H1 (cell line): ENCODE data around the gene SHISAL2B. TPM values are rescaled to one million over a fixed set of nuclear protein-coding genes. Genes with fewer than 3 reads are reported as not detected.

Experiments used
- CTCF ChIA-PET: fragments of 300-600 bp; sonication (Branson Sonifier 250); formaldehyde crosslinking; loops from one replicate; lab custom pipeline; 2021; ENCODE audit not compliant: partially characterized antibody; lab: Charles Lee
- POLR2A ChIA-PET: fragments of 300-600 bp; sonication (Branson Sonifier 250); formaldehyde crosslinking; loops from one replicate; lab custom pipeline; 2021; ENCODE audit warnings: inconsistent platforms; ENCODE audit not compliant: partially characterized antibody; lab: Charles Lee
- DNase-seq, 2 experiments: peaks; one replicate each; pipeline versions ENCODE4 v3.0.0 to v3.0.0-alpha.2; 2010 to 2022; ENCODE audit warnings: low spot score in 2 of 2, low read depth in 1 of 2, mixed read lengths in 1 of 2
- FAIRE-seq: peaks from 2 replicates; lab custom pipeline; 2011; peaks lifted over from hg19 to GRCh38; lab: Jason Lieb, UNC
- H2AFZ ChIP-seq: 2 replicates; pipeline ENCODE4 v1.8.1; 2012; ENCODE audit warnings: low read length, inconsistent platforms
- H2AK5ac ChIP-seq: 2 replicates; pipeline ENCODE4 v1.6.1; 2013; ENCODE audit warnings: low read depth, low read length
- H2BK120ac ChIP-seq: replicated peaks from 2 replicates; pipeline ENCODE3; 2013; ENCODE audit warnings: low read depth, low read length, inconsistent platforms
- H2BK12ac ChIP-seq: 2 replicates; pipeline ENCODE4 v1.6.1; 2013; ENCODE audit warnings: low read depth, low read length
- H2BK15ac ChIP-seq: 2 replicates; pipeline ENCODE4 v1.6.1; 2013; ENCODE audit warnings: low read length
- H2BK20ac ChIP-seq: 2 replicates; pipeline ENCODE4 v1.6.1; 2013; ENCODE audit warnings: low read length
- H2BK5ac ChIP-seq: 2 replicates; pipeline ENCODE4 v1.6.1; 2013; ENCODE audit warnings: low read depth, low read length
- H3K14ac ChIP-seq: 2 replicates; pipeline ENCODE4 v1.6.1; 2013; ENCODE audit warnings: inconsistent platforms; ENCODE audit not compliant: insufficient read length
- H3K18ac ChIP-seq: 2 replicates; pipeline ENCODE4 v1.6.1; 2013; ENCODE audit warnings: low read length; ENCODE audit errors: extremely low read depth
- H3K23ac ChIP-seq: 2 replicates; pipeline ENCODE4 v1.6.1; 2013; ENCODE audit warnings: inconsistent platforms; ENCODE audit not compliant: insufficient read length
- H3K23me2 ChIP-seq: 2 replicates; pipeline ENCODE4 v1.6.1; 2013; ENCODE audit warnings: low read depth, low read length
- H3K27ac ChIP-seq: 2 replicates; pipeline ENCODE4 v1.6.1; 2011; ENCODE audit warnings: low read depth, low read length, inconsistent platforms
- H3K27me3 ChIP-seq, 4 experiments: replicated peaks in 1 of 4; 1 replicate in 1 of 4; 2 replicates in 3 of 4; pipeline versions ENCODE4 v1.6.1 to v1.8.1; 2011 to 2013; ENCODE audit warnings: low read length in 3 of 4, mild to moderate bottlenecking in 3 of 4, inconsistent platforms in 2 of 4, mixed read lengths in 2 of 4, moderate library complexity in 1 of 4; ENCODE audit not compliant: control insufficient read depth in 3 of 4, insufficient read depth in 3 of 4; ENCODE audit errors: extremely low read depth in 1 of 4
- H3K36me3 ChIP-seq, 4 experiments: 2 replicates each; pipeline versions ENCODE4 v1.6.1 to v1.8.1; 2011 to 2013; ENCODE audit warnings: mild to moderate bottlenecking in 4 of 4, low read length in 3 of 4, moderate library complexity in 2 of 4, control low read depth in 1 of 4, inconsistent platforms in 1 of 4; ENCODE audit not compliant: insufficient read depth in 4 of 4, control insufficient read depth in 2 of 4
- H3K4ac ChIP-seq: replicated peaks from 2 replicates; pipeline ENCODE3; 2013; ENCODE audit warnings: low read length, low read depth, mixed read lengths, inconsistent platforms; ENCODE audit not compliant: insufficient read length
- H3K4me1 ChIP-seq, 4 experiments: replicated peaks in 1 of 4; 1 replicate in 1 of 4; 2 replicates in 3 of 4; pipeline versions ENCODE4 v1.6.1 to v1.8.1; 2011 to 2013; ENCODE audit warnings: low read length in 3 of 4, inconsistent platforms in 2 of 4, mixed read lengths in 1 of 4; ENCODE audit not compliant: insufficient read depth in 4 of 4, control insufficient read depth in 3 of 4
- H3K4me2 ChIP-seq, 2 experiments: 2 replicates each; pipeline versions ENCODE4 v1.6.1 to v1.8.1; 2011 to 2013; ENCODE audit warnings: low read depth in 2 of 2, low read length in 2 of 2, control low read depth in 1 of 2, inconsistent platforms in 1 of 2, mild to moderate bottlenecking in 1 of 2; ENCODE audit not compliant: insufficient read depth in 1 of 2
- H3K4me3 ChIP-seq, 4 experiments: fragments of 200-600, 300-600 bp in 1 of 4; sonication (generic), shearing (Covaris generic), sonication (Bioruptor Twin) in 1 of 4; 2 replicates each; pipeline versions ENCODE4 v1.5.1 to v1.8.1; 2011 to 2016; ENCODE audit warnings: low read length in 4 of 4, low read depth in 3 of 4, control low read depth in 2 of 4, inconsistent platforms in 2 of 4, mild to moderate bottlenecking in 2 of 4, mixed read lengths in 1 of 4, moderate library complexity in 1 of 4; ENCODE audit not compliant: insufficient read depth in 2 of 4; ENCODE audit errors: extremely low read depth in 1 of 4
- H3K56ac ChIP-seq: replicated peaks from 2 replicates; pipeline ENCODE3; 2013; ENCODE audit warnings: low read depth, mild to moderate bottlenecking, mixed read lengths, low read length, inconsistent platforms; ENCODE audit not compliant: insufficient read length
- H3K79me1 ChIP-seq: 2 replicates; pipeline ENCODE4 v1.6.1; 2013; ENCODE audit warnings: low read depth, low read length, control low read depth
- H3K79me2 ChIP-seq, 2 experiments: 2 replicates each; pipeline versions ENCODE4 v1.6.1 to v1.8.1; 2012 to 2013; ENCODE audit warnings: low read length in 2 of 2, mild to moderate bottlenecking in 2 of 2, inconsistent platforms in 1 of 2; ENCODE audit not compliant: insufficient read depth in 2 of 2, control insufficient read depth in 1 of 2
- H3K9ac ChIP-seq, 4 experiments: replicated peaks in 1 of 4; 1 replicate in 1 of 4; 2 replicates in 3 of 4; pipeline versions ENCODE4 v1.6.1 to v1.8.1; 2011 to 2013; ENCODE audit warnings: low read depth in 3 of 4, low read length in 3 of 4, control low read depth in 2 of 4, mild to moderate bottlenecking in 2 of 4, moderate library complexity in 2 of 4, inconsistent platforms in 1 of 4; ENCODE audit errors: extremely low read depth in 1 of 4
- H3K9me3 ChIP-seq, 2 experiments: 2 replicates each; pipeline versions ENCODE4 v1.6.1 to v1.8.1; 2012 to 2013; ENCODE audit warnings: mild to moderate bottlenecking in 2 of 2, moderate library complexity in 2 of 2, control low read depth in 1 of 2, inconsistent platforms in 1 of 2, low read depth in 1 of 2, low read length in 1 of 2, mixed read lengths in 1 of 2; ENCODE audit not compliant: insufficient read depth in 2 of 2
- H4K20me1 ChIP-seq, 2 experiments: replicated peaks in 1 of 2; 2 replicates each; pipeline versions ENCODE3 to v1.8.1; 2011 to 2013; ENCODE audit warnings: inconsistent platforms in 2 of 2, low read length in 2 of 2, mild to moderate bottlenecking in 1 of 2; ENCODE audit not compliant: insufficient read depth in 2 of 2, control insufficient read depth in 1 of 2
- H4K5ac ChIP-seq: 2 replicates; pipeline ENCODE4 v1.6.1; 2013; ENCODE audit warnings: low read length, low read depth, mixed read lengths, inconsistent platforms; ENCODE audit not compliant: insufficient read length
- H4K8ac ChIP-seq: 2 replicates; pipeline ENCODE4 v1.8.0; 2013; ENCODE audit warnings: mild to moderate bottlenecking, moderate library complexity, low read length, inconsistent platforms; ENCODE audit not compliant: insufficient read depth; ENCODE audit errors: extremely low read depth
- H4K91ac ChIP-seq: replicated peaks from 2 replicates; pipeline ENCODE3; 2013; ENCODE audit warnings: low read length, mixed read lengths, inconsistent platforms; ENCODE audit not compliant: insufficient read length
- CHD1 ChIP-seq: IDR thresholded peaks from 2 replicates; pipeline ENCODE4 v1.6.1; 2012; ENCODE audit warnings: low read depth, low read length, improper control_type of control experiment
- CHD2 ChIP-seq: IDR thresholded peaks from 2 replicates; pipeline ENCODE4 v1.6.1; 2012; ENCODE audit warnings: low read length, improper control_type of control experiment
- EZH2 ChIP-seq: fragments of 200-600 bp; sonication (generic); IDR thresholded peaks from 2 replicates; pipeline ENCODE4 v1.7.1; 2012; ENCODE audit warnings: low read depth, mild to moderate bottlenecking, moderate library complexity, low read length, inconsistent platforms; ENCODE audit not compliant: severe bottlenecking
- KDM5A ChIP-seq: fragments of 200-600 bp; IDR thresholded peaks from 2 replicates; pipeline ENCODE4 v1.7.1; 2012; ENCODE audit warnings: mild to moderate bottlenecking, low read length, inconsistent platforms, mixed read lengths
- MAFK ChIP-seq: IDR thresholded peaks from 2 replicates; pipeline ENCODE4 v1.6.1; 2012; ENCODE audit warnings: low read depth, mild to moderate bottlenecking, improper control_type of control experiment, low read length
- NANOG ChIP-seq: IDR thresholded peaks from 2 replicates; pipeline ENCODE4 v1.6.1; 2011; ENCODE audit warnings: low read length, low read depth, mild to moderate bottlenecking, inconsistent platforms; ENCODE audit not compliant: insufficient read depth, poor library complexity, severe bottlenecking
- SIRT6 ChIP-seq: IDR thresholded peaks from one replicate; pipeline ENCODE4 v1.7.1; 2012; ENCODE audit warnings: low read length, inconsistent platforms
- SRF ChIP-seq: IDR thresholded peaks from 2 replicates; pipeline ENCODE4 v1.6.1; 2011; ENCODE audit warnings: mild to moderate bottlenecking, low read depth, low read length, moderate library complexity
- TAF7 ChIP-seq: optimal IDR thresholded peaks from 2 replicates; pipeline ENCODE3; 2011; ENCODE audit warnings: low read depth, mild to moderate bottlenecking, inconsistent platforms, low read length, moderate library complexity, borderline replicate concordance
- TCF12 ChIP-seq: IDR thresholded peaks from 2 replicates; pipeline ENCODE4 v1.6.1; 2011; ENCODE audit warnings: low read depth, mild to moderate bottlenecking, low read length
- whole genome bisulfite sequencing, 2 experiments: shearing (Covaris generic) in 1 of 2; methylation state at CpG; one replicate each; pipeline versions ENCODE4 v1.1.6 to v1.1.7; 2013 to 2015; ENCODE audit warnings: low lambda C conversion rate in 2 of 2, mixed read lengths in 2 of 2, inconsistent platforms in 1 of 2, low coverage in 1 of 2, missing lambda C conversion rate in 1 of 2; ENCODE audit not compliant: insufficient replicate concordance in 2 of 2, insufficient coverage in 1 of 2, insufficient read length in 1 of 2; ENCODE audit errors: extremely low coverage in 1 of 2, missing lambda C conversion rate in 1 of 2; 5-methylcytosine and 5-hydroxymethylcytosine counted together
- polyA plus RNA-seq, 7 experiments: library from polyadenylated mRNA; depleted of rRNA in 3 of 7; stranded (reverse) in 5 of 7; unstranded in 2 of 7; fragments of >200 nt in 5 of 7; fragments of 200-250 nt in 2 of 7; gene quantifications; 1 replicate in 5 of 7; 2 replicates in 1 of 7; 4 replicates in 1 of 7; pipeline versions ENCODE4 v1.2.1 to v1.2.3, GENCODE V29; 2011 to 2013; ENCODE audit warnings: missing spikeins in 2 of 7, mixed read lengths in 2 of 7
- total RNA-seq: library from RNA; stranded (reverse); fragmentation: NEBNext Ultra II Directional; extraction: Animal tissue kit (Norgen Biotek cat#: 25700); gene quantifications from 2 replicates; pipeline ENCODE4 v1.2.1, GENCODE V29; 2021

Gene SHISAL2B
- total and polyA plus RNA-seq, 2 of the 8 experiments (the other 6 are each of a cell fraction or from before 2014, with no cell fraction given) = 10.6 to 14.2 TPM

- H4K20me1 ChIP-seq = peaks cover 0 to 2% of the 10 kb centered on the region in 2 experiments
- no peak overlapping the region for H4K91ac ChIP-seq
- H4K5ac ChIP-seq = no peak overlapping the region
- 72 to 100% methylated on average over 2 of the region's 2 CpGs for WGBS, 2 experiments
- TF ChIP-seq TAF7 (no peak), SIRT6 (no peak), NANOG (no peak), CHD2 (no peak), KDM5A (no peak), TCF12 (no peak), SRF (no peak), EZH2 (no peak), MAFK (no peak), CHD1 (no peak)
- no peak for FAIRE-seq
- H3K9me3 ChIP-seq = no peaks in the 10 kb centered on the region
- no peak overlapping the region for H2BK15ac ChIP-seq
- H4K8ac ChIP-seq = no peak overlapping the region
- peaks cover 6% of the 10 kb centered on the region for H3K79me1 ChIP-seq
- H3K56ac ChIP-seq = no peak overlapping the region
- H3K4me2 ChIP-seq = peak overlapping the region; percentile 56 to 75
- no peak overlapping the region for H2BK20ac ChIP-seq
- H2AFZ ChIP-seq = no peak overlapping the region
- ChIA-PET POLR2A (interaction anchor here (1.5 to 3.7 kb wide), 4 partner anchors 8 to 76 kb away, joined by 4 to 30 read pairs (median 6); partner anchors contain the start of gene SHISAL2B), CTCF (interaction anchor here (1.0 to 2.6 kb wide), 4 partner anchors 17 to 132 kb away, joined by 3 to 14 read pairs (median 4); no protein-coding TSS in a partner anchor)
- no peaks in the 10 kb centered on the region for H3K27me3 ChIP-seq
- peaks cover 0 to 9% (median 3%) of the 10 kb centered on the region in 4 experiments; a peak in 4 of 7 replicates for H3K4me1 ChIP-seq
- no peak overlapping the region for H3K4ac ChIP-seq
- 0 out of 2 replicates have a peak overlapping the region, but pooled peaks have one; percentile 45 for H2AK5ac ChIP-seq
- H3K36me3 ChIP-seq = peaks cover 2 to 26% (median 11%) of the 10 kb centered on the region in 4 experiments; a peak in 4 of 8 replicates
- H3K9ac ChIP-seq = peak overlapping the region in 2 of 4 experiments; percentile 44 to 54; a peak in 2 of 7 replicates
- peaks cover 15 to 84% of the 10 kb centered on the region in 2 experiments; a peak in 3 of 4 replicates for H3K79me2 ChIP-seq
- H3K23me2 ChIP-seq = 0 out of 2 replicates have a peak, but pooled peaks cover 2% of the 10 kb centered on the region
- H3K23ac ChIP-seq = no peak overlapping the region
- H3K4me3 ChIP-seq = peak overlapping the region; percentile 79 to 100 (median 98); a peak in 6 of 8 replicates
- no peak overlapping the region for H2BK120ac ChIP-seq
- no peak overlapping the region for H3K14ac ChIP-seq
- DNase-seq = no peak
- H2BK12ac ChIP-seq = no peak overlapping the region
- no peak overlapping the region for H2BK5ac ChIP-seq
- no peak overlapping the region for H3K18ac ChIP-seq
- no peak overlapping the region for H3K27ac ChIP-seq
Measured at GRCh38 chr5:64766941-64767340, 76.6 kb downstream of the SHISAL2B start.
